HCT116 (cell line): ENCODE measurements around the gene ATP12A.

Experiments
- CTCF ChIP-seq, 3 experiments: fragments of 200-600 bp in 1 of 3; sonication (generic) in 1 of 3; IDR thresholded peaks in 2 of 3; conservative IDR thresholded peaks in 1 of 3; 2 replicates each; pipeline ENCODE4 v1.5.1; 2012 to 2017; ENCODE audit warnings: low read depth in 2 of 3, low read length in 2 of 3, antibody characterized with exemption in 1 of 3, borderline replicate concordance in 1 of 3, control low read depth in 1 of 3, mild to moderate bottlenecking in 1 of 3, mixed read lengths in 1 of 3, mixed run types in 1 of 3, moderate library complexity in 1 of 3; ENCODE audit not compliant: insufficient read depth in 1 of 3
- POLR2AphosphoS5 ChIP-seq: IDR thresholded peaks from 2 replicates; pipeline ENCODE4 v1.6.1; 2011; ENCODE audit warnings: mild to moderate bottlenecking, low read depth, low read length, moderate library complexity
- SP1 ChIP-seq: IDR thresholded peaks from 2 replicates; pipeline ENCODE4 v1.6.1; 2012; ENCODE audit warnings: low read depth
- ZFX ChIP-seq: fragments of 450-650 bp; IDR thresholded peaks from 2 replicates; pipeline ENCODE4 v1.6.1; 2017

GRCh38 chr13:24680258-24680920 is at the start of gene ATP12A:
- TF ChIP-seq CTCF (IDR thresholded peaks at IDR 0.05 in 2 of 3, conservative IDR thresholded peaks at IDR 0.05 in 1 of 3; ENCODE audit: borderline replicate concordance in 1 of 3, insufficient read depth in 1 of 3, low read depth in 2 of 3, low read length in 2 of 3): 0 out of 6 replicates have a peak, but pooled peaks of 1 of the 3 experiments have one; percentile 15
- TF ChIP-seq ZFX: 0 out of 2 replicates have a peak, but pooled peaks have one; percentile 23
- no peak for TF ChIP-seq POLR2AphosphoS5
- TF ChIP-seq SP1: no peak
